Ramos (cell line): Measurements from ENCODE around the gene DCUN1D3.

Experiments used
- in situ Hi-C: fragments of 300-500 bp; cut with MboI; formaldehyde crosslinking; loops from one replicate; pipeline ENCODE4 v1.14.3; 2022; ENCODE audit warnings: low sequenced_read_pairs; ENCODE audit not compliant: unreplicated experiment

DCUN1D3 gene

GRCh38 chr16:20920091-20920490 is 19.9 kb upstream of the DCUN1D3 start:
- in situ Hi-C loops, result no loop called here

GRCh38 chr16:20918486-20919239 is 18.5 kb upstream of the DCUN1D3 start:
- in situ Hi-C loops, result no loop called here

- in situ Hi-C loops, result no loop called here
Observed at GRCh38 chr16:20916942-20917341, 16.8 kb upstream of the DCUN1D3 start.

- in situ Hi-C loops, result no loop called here
Observed at GRCh38 chr16:20916289-20916688, 16.1 kb upstream of the DCUN1D3 start.

GRCh38 chr16:20911361-20911760 is 11.2 kb upstream of the DCUN1D3 start:
- in situ Hi-C loops, result no loop called here

GRCh38 chr16:20910781-20911321 is 10.7 kb upstream of the DCUN1D3 start:
- in situ Hi-C loops, result no loop called here

GRCh38 chr16:20906341-20907255 is 6.4 kb upstream of the DCUN1D3 start:
- in situ Hi-C loops, result no loop called here

GRCh38 chr16:20905576-20905975 is 5.4 kb upstream of the DCUN1D3 start:
- in situ Hi-C loops, result no loop called here

- in situ Hi-C loops, result no loop called here
Observed at GRCh38 chr16:20904507-20905081, 4.4 kb upstream of the DCUN1D3 start.

- in situ Hi-C loops, result no loop called here
Observed at GRCh38 chr16:20903899-20904506, 3.8 kb upstream of the DCUN1D3 start.

GRCh38 chr16:20903116-20903898 is 3.1 kb upstream of the DCUN1D3 start:
- in situ Hi-C loops, result no loop called here

GRCh38 chr16:20902426-20902825 is 2.3 kb upstream of the DCUN1D3 start:
- in situ Hi-C loops, result no loop called here

- in situ Hi-C loops, result no loop called here
Observed at GRCh38 chr16:20901436-20902112, 1.4 kb upstream of the DCUN1D3 start.

GRCh38 chr16:20901068-20901435 is 894 bp upstream of the DCUN1D3 start:
- in situ Hi-C loops, result no loop called here

- in situ Hi-C loops, result no loop called here
Observed at GRCh38 chr16:20899477-20900298, 470 bp downstream of the DCUN1D3 start.

GRCh38 chr16:20899071-20899470 is 1.1 kb downstream of the DCUN1D3 start:
- in situ Hi-C loops, result no loop called here

GRCh38 chr16:20897922-20898321 is 2.2 kb downstream of the DCUN1D3 start:
- in situ Hi-C loops, result no loop called here

- in situ Hi-C loops, result no loop called here
Observed at GRCh38 chr16:20897253-20897897, 2.8 kb downstream of the DCUN1D3 start.
